HG03045 (cell line): Measurements from ENCODE around the gene VOPP1.

Experiments used
- ATAC-seq: cut with Tn5 transposase; IDR thresholded peaks from one replicate; pipeline ENCODE4 v1.9.1; 2021; ENCODE audit warnings: mild to moderate bottlenecking, moderate library complexity; ENCODE audit not compliant: unreplicated experiment

The VOPP1 gene

GRCh38 chr7:55494951-55495350 lies 77.4 kb downstream of the VOPP1 start:
- no peak for ATAC-seq

GRCh38 chr7:55493408-55493807 lies 78.9 kb downstream of the VOPP1 start:
- ATAC-seq = no peak

GRCh38 chr7:55491346-55491745 lies 81.0 kb downstream of the VOPP1 start:
- no peak for ATAC-seq

- ATAC-seq = no peak
Measured at GRCh38 chr7:55490099-55490498, 82.2 kb downstream of the VOPP1 start.

GRCh38 chr7:55489552-55489951 lies 82.8 kb downstream of the VOPP1 start:
- no peak for ATAC-seq

GRCh38 chr7:55488804-55489340 lies 83.4 kb downstream of the VOPP1 start:
- no peak for ATAC-seq

GRCh38 chr7:55488216-55488615 lies 84.1 kb downstream of the VOPP1 start:
- no peak for ATAC-seq

GRCh38 chr7:55486991-55487390 lies 85.3 kb downstream of the VOPP1 start:
- ATAC-seq = no peak

- ATAC-seq = no peak
Measured at GRCh38 chr7:55486192-55486590, 86.1 kb downstream of the VOPP1 start.

GRCh38 chr7:55485501-55486191 lies 86.7 kb downstream of the VOPP1 start:
- ATAC-seq = no peak

- no peak for ATAC-seq
Measured at GRCh38 chr7:55484834-55485233, 87.5 kb downstream of the VOPP1 start.

GRCh38 chr7:55484241-55484640 lies 88.1 kb downstream of the VOPP1 start:
- ATAC-seq = no peak

GRCh38 chr7:55483046-55483445 lies 89.3 kb downstream of the VOPP1 start:
- ATAC-seq = no peak

GRCh38 chr7:55481155-55481554 lies 91.1 kb downstream of the VOPP1 start:
- no peak for ATAC-seq

GRCh38 chr7:55478700-55479099 lies 93.6 kb downstream of the VOPP1 start:
- no peak for ATAC-seq

GRCh38 chr7:55477781-55478374 lies 94.4 kb downstream of the VOPP1 start:
- ATAC-seq = no peak

GRCh38 chr7:55476852-55477780 lies 95.2 kb downstream of the VOPP1 start:
- ATAC-seq = no peak

GRCh38 chr7:55475855-55476803 lies 96.2 kb downstream of the VOPP1 start:
- ATAC-seq = no peak

GRCh38 chr7:55474944-55475854 lies 97.1 kb downstream of the VOPP1 start:
- ATAC-seq = no peak
